Measurements from ENCODE around the gene RCBTB1. TPM values are rescaled to one million over a fixed set of nuclear protein-coding genes. Genes with fewer than 3 reads are reported as not detected.
A peak's percentile ranks its signal among the peaks of the same experiment; 100 is the strongest.

Gene RCBTB1
- total RNA-seq, 1 donor from 2014 or later, result 16.1 TPM

GRCh38 chr13:49517461-49517860, 67.9 kb downstream of the RCBTB1 start:
- Mint-ChIP-seq H3K4me1 (ENCODE audit: low read depth, unreplicated experiment) (no peaks in the 10 kb centered on the region), H3K27ac (ENCODE audit: unreplicated experiment) (no peak overlapping the region), H3K27me3 (ENCODE audit: low read depth, unreplicated experiment) (no peaks in the 10 kb centered on the region), H3K4me3 (ENCODE audit: unreplicated experiment) (no peak overlapping the region), H3K9me3 (ENCODE audit: unreplicated experiment) (no peaks in the 10 kb centered on the region), H3K36me3 (ENCODE audit: low read depth, unreplicated experiment) (peaks cover 27% of the 10 kb centered on the region)
- Histone ChIP-seq H3K4me1 (ENCODE audit: insufficient read depth, low read length) (no peaks in the 10 kb centered on the region), H3K4me2 (ENCODE audit: low read length) (no peak overlapping the region), H2AFZ (ENCODE audit: low read depth, low read length) (no peak overlapping the region), H3K9me3 (ENCODE audit: insufficient read depth, low read depth, low read length) (no peaks in the 10 kb centered on the region), H3K27ac (ENCODE audit: low read depth, low read length) (no peak overlapping the region), H3K79me2 (ENCODE audit: insufficient read depth, low read length) (no peaks in the 10 kb centered on the region), H4K20me1 (ENCODE audit: insufficient read depth, low read length) (no peaks in the 10 kb centered on the region), H3K36me3 (ENCODE audit: insufficient read depth, low read length) (peaks cover 10% of the 10 kb centered on the region), H3K9ac (ENCODE audit: low read length) (no peak overlapping the region), H3K4me3 (ENCODE audit: insufficient read depth, low read depth, low read length) (no peak overlapping the region), H3K27me3 (ENCODE audit: insufficient read depth, low read length) (no peaks in the 10 kb centered on the region)
- FAIRE-seq (no peak), DNase-seq (ENCODE audit: low read depth) (no peak)
- TF ChIP-seq EZH2 (IDR thresholded peaks at IDR 0.05; ENCODE audit: insufficient read depth, low read length) (no peak), CTCF (IDR thresholded peaks at IDR 0.05; ENCODE audit: insufficient read depth, low read depth, low read length) (peak; percentile 44)

GRCh38 chr13:49516467-49516866, 68.9 kb downstream of the RCBTB1 start:
- no peaks in the 10 kb centered on the region for H3K27me3 ChIP-seq (ENCODE audit: insufficient read depth, low read length)
- Mint-ChIP-seq H3K27ac (ENCODE audit: unreplicated experiment) (no peak overlapping the region), H3K9me3 (ENCODE audit: unreplicated experiment) (no peaks in the 10 kb centered on the region), H3K4me1 (ENCODE audit: low read depth, unreplicated experiment) (no peaks in the 10 kb centered on the region), H3K4me3 (ENCODE audit: unreplicated experiment) (no peak overlapping the region), H3K27me3 (ENCODE audit: low read depth, unreplicated experiment) (no peaks in the 10 kb centered on the region), H3K36me3 (ENCODE audit: low read depth, unreplicated experiment) (peaks cover 27% of the 10 kb centered on the region)
- FAIRE-seq, result no peak
- DNase-seq (ENCODE audit: low read depth), result no peak
- no peaks in the 10 kb centered on the region for H3K4me1 ChIP-seq (ENCODE audit: insufficient read depth, low read length)
- TF ChIP-seq CTCF (IDR thresholded peaks at IDR 0.05; ENCODE audit: insufficient read depth, low read depth, low read length) (no peak), EZH2 (IDR thresholded peaks at IDR 0.05; ENCODE audit: insufficient read depth, low read length) (no peak)
- no peak overlapping the region for H3K4me3 ChIP-seq (ENCODE audit: insufficient read depth, low read depth, low read length)
- H3K36me3 ChIP-seq (ENCODE audit: insufficient read depth, low read length), result peaks cover 5% of the 10 kb centered on the region
- H3K4me2 ChIP-seq (ENCODE audit: low read length), result no peak overlapping the region
- no peaks in the 10 kb centered on the region for H3K79me2 ChIP-seq (ENCODE audit: insufficient read depth, low read length)
- H4K20me1 ChIP-seq (ENCODE audit: insufficient read depth, low read length), result no peaks in the 10 kb centered on the region
- H2AFZ ChIP-seq (ENCODE audit: low read depth, low read length), result no peak overlapping the region
- no peaks in the 10 kb centered on the region for H3K9me3 ChIP-seq (ENCODE audit: insufficient read depth, low read depth, low read length)
- H3K27ac ChIP-seq (ENCODE audit: low read depth, low read length), result no peak overlapping the region
- H3K9ac ChIP-seq (ENCODE audit: low read length), result no peak overlapping the region

- H3K4me1 Mint-ChIP-seq (ENCODE audit: low read depth, unreplicated experiment), result no peaks in the 10 kb centered on the region
Measured at GRCh38 chr13:49512578-49512977, 72.8 kb downstream of the RCBTB1 start.

More at GRCh38 chr13:49512578-49512977, 72.8 kb downstream of the RCBTB1 start:
- Histone ChIP-seq H4K20me1 (ENCODE audit: insufficient read depth, low read length) (no peaks in the 10 kb centered on the region), H3K27me3 (ENCODE audit: insufficient read depth, low read length) (no peaks in the 10 kb centered on the region), H3K4me2 (ENCODE audit: low read length) (no peak overlapping the region), H3K9ac (ENCODE audit: low read length) (no peak overlapping the region), H3K4me1 (ENCODE audit: insufficient read depth, low read length) (no peaks in the 10 kb centered on the region), H2AFZ (ENCODE audit: low read depth, low read length) (no peak overlapping the region), H3K9me3 (ENCODE audit: insufficient read depth, low read depth, low read length) (no peaks in the 10 kb centered on the region), H3K27ac (ENCODE audit: low read depth, low read length) (no peak overlapping the region), H3K79me2 (ENCODE audit: insufficient read depth, low read length) (no peaks in the 10 kb centered on the region), H3K36me3 (ENCODE audit: insufficient read depth, low read length) (peaks cover 5% of the 10 kb centered on the region), H3K4me3 (ENCODE audit: insufficient read depth, low read depth, low read length) (no peak overlapping the region)
- Mint-ChIP-seq H3K36me3 (ENCODE audit: low read depth, unreplicated experiment) (peaks cover 17% of the 10 kb centered on the region), H3K4me3 (ENCODE audit: unreplicated experiment) (no peak overlapping the region), H3K9me3 (ENCODE audit: unreplicated experiment) (no peaks in the 10 kb centered on the region), H3K27ac (ENCODE audit: unreplicated experiment) (no peak overlapping the region), H3K27me3 (ENCODE audit: low read depth, unreplicated experiment) (no peaks in the 10 kb centered on the region)
- FAIRE-seq, result no peak
- no peak for DNase-seq (ENCODE audit: low read depth)
- TF ChIP-seq EZH2 (IDR thresholded peaks at IDR 0.05; ENCODE audit: insufficient read depth, low read length) (no peak), CTCF (IDR thresholded peaks at IDR 0.05; ENCODE audit: insufficient read depth, low read depth, low read length) (no peak)

All from astrocyte (in vitro differentiated cells and primary cell).